B cell (primary cell): ENCODE data around the gene ENTHD1. TPM values are rescaled to one million over a fixed set of nuclear protein-coding genes. Genes with fewer than 3 reads are reported as not detected.

Experiments
- ATAC-seq: fragments of 200-7000 bp; cut with Tn5 transposase; one replicate; pipeline ENCODE4 v1.10.0; 2021; ENCODE audit warnings: low read depth, mild to moderate bottlenecking, moderate number of reproducible peaks, moderate library complexity
- CTCF ChIA-PET: fragments of 350-600 bp; sonication (Branson Sonifier 250); formaldehyde crosslinking; loops from one replicate; lab custom pipeline; 2021; ENCODE audit warnings: antibody characterized with exemption, inconsistent platforms; lab: Charles Lee
- POLR2A ChIA-PET: fragments of 350-600 bp; sonication (Branson Sonifier 250); formaldehyde crosslinking; loops from one replicate; lab custom pipeline; 2021; ENCODE audit warnings: antibody characterized with exemption; lab: Charles Lee
- DNase-seq: peaks from one replicate; pipeline ENCODE4 v3.0.0; 2013
- H2AFZ ChIP-seq: 2 replicates; pipeline ENCODE4 v1.6.1; 2012; ENCODE audit warnings: mild to moderate bottlenecking, low read depth, low read length; ENCODE audit not compliant: insufficient read depth, poor library complexity, severe bottlenecking
- H3K27ac ChIP-seq, 2 donors: 1 replicate in 1 of 2; 2 replicates in 1 of 2; pipeline ENCODE4 v1.5.1; 2012 to 2013; ENCODE audit warnings: low read length in 2 of 2, mild to moderate bottlenecking in 2 of 2, moderate library complexity in 1 of 2
- H3K27me3 ChIP-seq, 4 experiments: fragments of 200-600 bp in 1 of 4; sonication (generic) in 1 of 4; replicated peaks in 1 of 4; 1 replicate in 2 of 4; 2 replicates in 2 of 4; pipeline versions ENCODE4 v1.6.1 to v1.7.0; 2013 to 2016; ENCODE audit warnings: low read length in 3 of 4, mild to moderate bottlenecking in 2 of 4, mixed read lengths in 1 of 4, moderate library complexity in 1 of 4; ENCODE audit not compliant: insufficient read depth in 4 of 4, control insufficient read depth in 3 of 4; ENCODE audit errors: control extremely low read depth in 1 of 4
- H3K36me3 ChIP-seq, 2 experiments: replicated peaks in 1 of 2; 1 replicate in 1 of 2; 2 replicates in 1 of 2; pipeline versions ENCODE4 v1.6.1 to v1.7.1; 2013; ENCODE audit warnings: low read length in 1 of 2; ENCODE audit not compliant: insufficient read depth in 2 of 2, control insufficient read depth in 1 of 2; ENCODE audit errors: control extremely low read depth in 1 of 2, extremely low read depth in 1 of 2
- H3K4me1 ChIP-seq, 2 donors: fragments of 200-600 bp in 1 of 2; sonication (generic) in 1 of 2; 1 replicate in 1 of 2; 2 replicates in 1 of 2; pipeline versions ENCODE4 v1.5.1 to v1.6.1; 2013 to 2017; ENCODE audit warnings: low read length in 2 of 2; ENCODE audit not compliant: control insufficient read depth in 2 of 2, insufficient read depth in 2 of 2
- H3K4me2 ChIP-seq: replicated peaks from 2 replicates; pipeline ENCODE3; 2012; ENCODE audit warnings: mild to moderate bottlenecking, low read depth, low read length; ENCODE audit not compliant: poor library complexity, severe bottlenecking
- H3K4me3 ChIP-seq, 5 experiments: fragments of 200-600 bp in 1 of 5; sonication (generic) in 1 of 5; 1 replicate in 3 of 5; 2 replicates in 2 of 5; pipeline versions ENCODE4 v1.5.1 to v1.7.0; 2011 to 2016; ENCODE audit warnings: low read length in 4 of 5, mild to moderate bottlenecking in 4 of 5, low read depth in 2 of 5, control low read depth in 1 of 5, moderate library complexity in 1 of 5; ENCODE audit not compliant: insufficient read depth in 1 of 5; ENCODE audit errors: control extremely low read depth in 1 of 5, extremely low read depth in 1 of 5
- H3K79me2 ChIP-seq: fragments of 200-600 bp; sonication (generic); one replicate; pipeline ENCODE4 v1.6.0; 2016; ENCODE audit warnings: low read length; ENCODE audit not compliant: control insufficient read depth, insufficient read depth
- H3K9ac ChIP-seq: fragments of 200-600 bp; sonication (generic); 2 replicates; pipeline ENCODE4 v1.6.1; 2017; ENCODE audit warnings: mild to moderate bottlenecking, low read length, moderate library complexity
- H3K9me3 ChIP-seq, 3 donors: one replicate each; pipeline versions ENCODE4 v1.6.1 to v1.7.1; 2013; ENCODE audit warnings: low read length in 2 of 3; ENCODE audit not compliant: control insufficient read depth in 2 of 3, insufficient read depth in 1 of 3; ENCODE audit errors: control extremely low read depth in 1 of 3
- H4K20me1 ChIP-seq: 2 replicates; pipeline ENCODE4 v1.6.0; 2012; ENCODE audit warnings: mild to moderate bottlenecking, low read length; ENCODE audit not compliant: insufficient read depth, control insufficient read depth, poor library complexity, severe bottlenecking
- H3K27ac Mint-ChIP-seq: one replicate; pipeline ENCODE4 v1.8.0; 2021; ENCODE audit warnings: mixed read lengths
- H3K27me3 Mint-ChIP-seq: one replicate; pipeline ENCODE4 v1.8.0; 2021; ENCODE audit warnings: mixed read lengths
- H3K4me1 Mint-ChIP-seq: one replicate; pipeline ENCODE4 v1.8.0; 2021; ENCODE audit warnings: mixed read lengths
- H3K4me3 Mint-ChIP-seq: one replicate; pipeline ENCODE4 v1.8.0; 2021; ENCODE audit warnings: mixed read lengths
- H3K9me3 Mint-ChIP-seq: one replicate; pipeline ENCODE4 v1.8.0; 2022; ENCODE audit warnings: mixed read lengths; ENCODE audit not compliant: insufficient read depth
- EZH2 ChIP-seq: IDR thresholded peaks from 2 replicates; pipeline ENCODE4 v1.6.1; 2012; ENCODE audit warnings: borderline replicate concordance, low read depth, mild to moderate bottlenecking, moderate library complexity, low read length; ENCODE audit not compliant: insufficient read depth, poor library complexity, severe bottlenecking
- WGBS: methylation state at CpG from one replicate; pipeline ENCODE4 v1.1.5; 2013; ENCODE audit warnings: missing lambda C conversion rate; ENCODE audit not compliant: insufficient coverage; 5-methylcytosine and 5-hydroxymethylcytosine counted together
- intact Hi-C: fragments of 100-400 bp; cut with micrococcal nuclease; formaldehyde crosslinking; loops from one replicate; pipeline ENCODE4 v1.10.0; 2022
- polyA plus RNA-seq: library from polyadenylated mRNA; depleted of rRNA; stranded (reverse); fragments of >200 nt; gene quantifications from 2 replicates; pipeline ENCODE4 v1.2.3, GENCODE V29; 2012
- total RNA-seq, 2 donors: library from RNA; stranded (reverse); fragments of 120-200 nt in 1 of 2; gene quantifications; 1 replicate in 1 of 2; 2 replicates in 1 of 2; pipeline versions ENCODE4 v1.2.3 to v1.2.4, GENCODE V29; 2013 to 2022
- TF ChIP-seq, protein P1 (sequence below): fragments of 200-600 bp; IDR thresholded peaks from one replicate; pipeline ENCODE4 v1.8.0; 2022; ENCODE audit warnings: antibody characterized with exemption, mild to moderate bottlenecking

ENTHD1 gene
- total and polyA plus RNA-seq, 2 donors (not counting 1 experiment from before 2014, with no cell fraction given): not detected

DNA sequence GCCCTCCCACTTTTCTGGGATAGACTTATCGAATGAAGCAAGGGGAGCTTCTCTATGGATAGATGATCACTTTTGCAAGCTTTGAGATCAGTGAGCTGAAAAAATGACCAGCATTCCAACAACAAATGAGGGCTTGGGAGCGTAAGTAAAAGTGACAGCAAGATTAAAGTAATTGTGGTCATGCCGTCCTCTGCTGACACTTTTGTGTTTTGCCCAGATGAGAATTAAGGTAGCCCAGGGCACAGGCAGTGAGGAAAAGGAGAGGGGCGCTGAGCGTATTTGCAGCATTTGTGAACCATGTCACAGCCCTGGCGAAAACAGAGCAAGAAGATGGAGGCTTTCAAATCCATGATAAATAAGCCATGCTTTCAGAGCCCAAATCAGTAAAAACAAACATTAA, 42.1 kb upstream of the ENTHD1 start:
- ATAC-seq (no peak), DNase-seq (no peak)
- Histone ChIP-seq H3K27me3 (no peaks in the 10 kb centered on the region), H3K9ac (no peak overlapping the region), H3K27ac (peak overlapping the region in 1 of 2 donors; percentile 77), H2AFZ (no peak overlapping the region), H3K4me2 (peak overlapping the region; percentile 69), H4K20me1 (no peaks in the 10 kb centered on the region), H3K4me3 (no peak overlapping the region), H3K79me2 (peaks cover 37% of the 10 kb centered on the region), H3K4me1 (peaks cover 68 to 71% of the 10 kb centered on the region in 2 donors), H3K36me3 (no peaks in the 10 kb centered on the region), H3K9me3 (no peaks in the 10 kb centered on the region)
- intact Hi-C loops: loop anchor here (10.0 kb wide), 1 partner anchor 101 kb away; no protein-coding TSS in a partner anchor
- Mint-ChIP-seq H3K27ac (peak overlapping the region; percentile 80), H3K27me3 (no peaks in the 10 kb centered on the region), H3K9me3 (no peaks in the 10 kb centered on the region), H3K4me3 (peak overlapping the region; percentile 66), H3K4me1 (peaks cover 67% of the 10 kb centered on the region)
- ChIA-PET CTCF (interaction anchor here (0.6 to 1.2 kb wide), 2 partner anchors 9 to 402 kb away, joined by 3 to 4 read pairs; no protein-coding TSS in a partner anchor), POLR2A (no interaction called here)
- 100% methylated on average over 1 of the region's 6 CpGs for WGBS
- TF ChIP-seq EZH2: no peak
- TF ChIP-seq, protein P1, sequence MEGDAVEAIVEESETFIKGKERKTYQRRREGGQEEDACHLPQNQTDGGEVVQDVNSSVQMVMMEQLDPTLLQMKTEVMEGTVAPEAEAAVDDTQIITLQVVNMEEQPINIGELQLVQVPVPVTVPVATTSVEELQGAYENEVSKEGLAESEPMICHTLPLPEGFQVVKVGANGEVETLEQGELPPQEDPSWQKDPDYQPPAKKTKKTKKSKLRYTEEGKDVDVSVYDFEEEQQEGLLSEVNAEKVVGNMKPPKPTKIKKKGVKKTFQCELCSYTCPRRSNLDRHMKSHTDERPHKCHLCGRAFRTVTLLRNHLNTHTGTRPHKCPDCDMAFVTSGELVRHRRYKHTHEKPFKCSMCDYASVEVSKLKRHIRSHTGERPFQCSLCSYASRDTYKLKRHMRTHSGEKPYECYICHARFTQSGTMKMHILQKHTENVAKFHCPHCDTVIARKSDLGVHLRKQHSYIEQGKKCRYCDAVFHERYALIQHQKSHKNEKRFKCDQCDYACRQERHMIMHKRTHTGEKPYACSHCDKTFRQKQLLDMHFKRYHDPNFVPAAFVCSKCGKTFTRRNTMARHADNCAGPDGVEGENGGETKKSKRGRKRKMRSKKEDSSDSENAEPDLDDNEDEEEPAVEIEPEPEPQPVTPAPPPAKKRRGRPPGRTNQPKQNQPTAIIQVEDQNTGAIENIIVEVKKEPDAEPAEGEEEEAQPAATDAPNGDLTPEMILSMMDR: no peak

- Histone ChIP-seq H3K27me3 (no peaks in the 10 kb centered on the region), H3K36me3 (no peaks in the 10 kb centered on the region), H2AFZ (no peak overlapping the region), H3K4me2 (no peak overlapping the region), H3K79me2 (peaks cover 37% of the 10 kb centered on the region), H3K9me3 (no peaks in the 10 kb centered on the region), H3K4me3 (no peak overlapping the region), H4K20me1 (peaks cover 3% of the 10 kb centered on the region), H3K4me1 (peaks cover 66 to 70% of the 10 kb centered on the region in 2 donors), H3K9ac (no peak overlapping the region), H3K27ac (peak overlapping the region in 1 of 2 donors; percentile 45)
- ChIA-PET CTCF (interaction anchor here (0.6 to 2.6 kb wide), 3 partner anchors 8 to 401 kb away, joined by 3 to 12 read pairs (median 4); no protein-coding TSS in a partner anchor), POLR2A (no interaction called here)
- DNase-seq: no peak
- Mint-ChIP-seq H3K27me3 (no peaks in the 10 kb centered on the region), H3K27ac (peak overlapping the region; percentile 35), H3K9me3 (no peaks in the 10 kb centered on the region), H3K4me3 (no peak overlapping the region), H3K4me1 (peaks cover 63% of the 10 kb centered on the region)
- intact Hi-C loops: loop anchor here (10.0 kb wide), 1 partner anchor 100 kb away; no protein-coding TSS in a partner anchor
- TF ChIP-seq, protein P1: no peak
- no peak for TF ChIP-seq EZH2
- ATAC-seq: no peak
- no CpG with 5 or more reads among the region's 4 CpGs for WGBS
These were observed 41.6 kb upstream of the ENTHD1 start for GRCh38 chr22:39935116-39935515.
